Measurements from ENCODE around the gene NRG2. TPM values are rescaled to one million over a fixed set of nuclear protein-coding genes. Genes with fewer than 3 reads are reported as not detected.

NRG2 gene
- total and polyA plus RNA-seq, 2 of the 8 experiments (the other 6 are each of a cell fraction or from before 2014, with no cell fraction given), result 0.27 to 0.54 TPM

DNA sequence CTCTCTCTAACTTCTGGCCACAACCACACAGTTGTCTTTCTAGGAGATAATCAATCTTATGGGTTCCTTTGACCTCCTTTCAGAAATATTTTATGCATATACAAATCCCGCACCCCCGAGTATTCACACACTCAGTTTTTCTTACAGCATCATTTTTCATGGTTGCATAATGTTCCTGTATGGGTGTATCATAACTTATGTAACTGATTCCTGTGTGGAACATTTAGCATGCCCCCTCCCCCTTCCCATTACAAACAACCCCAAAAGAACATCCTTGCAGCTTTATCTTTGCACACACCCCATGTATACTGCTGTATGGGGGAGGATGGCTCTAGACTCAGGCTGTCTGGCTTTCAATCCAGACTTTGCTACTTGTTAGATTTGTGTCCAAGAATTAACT is 153.7 kb downstream of the NRG2 start (continued):
- TF ChIP-seq, protein P1, sequence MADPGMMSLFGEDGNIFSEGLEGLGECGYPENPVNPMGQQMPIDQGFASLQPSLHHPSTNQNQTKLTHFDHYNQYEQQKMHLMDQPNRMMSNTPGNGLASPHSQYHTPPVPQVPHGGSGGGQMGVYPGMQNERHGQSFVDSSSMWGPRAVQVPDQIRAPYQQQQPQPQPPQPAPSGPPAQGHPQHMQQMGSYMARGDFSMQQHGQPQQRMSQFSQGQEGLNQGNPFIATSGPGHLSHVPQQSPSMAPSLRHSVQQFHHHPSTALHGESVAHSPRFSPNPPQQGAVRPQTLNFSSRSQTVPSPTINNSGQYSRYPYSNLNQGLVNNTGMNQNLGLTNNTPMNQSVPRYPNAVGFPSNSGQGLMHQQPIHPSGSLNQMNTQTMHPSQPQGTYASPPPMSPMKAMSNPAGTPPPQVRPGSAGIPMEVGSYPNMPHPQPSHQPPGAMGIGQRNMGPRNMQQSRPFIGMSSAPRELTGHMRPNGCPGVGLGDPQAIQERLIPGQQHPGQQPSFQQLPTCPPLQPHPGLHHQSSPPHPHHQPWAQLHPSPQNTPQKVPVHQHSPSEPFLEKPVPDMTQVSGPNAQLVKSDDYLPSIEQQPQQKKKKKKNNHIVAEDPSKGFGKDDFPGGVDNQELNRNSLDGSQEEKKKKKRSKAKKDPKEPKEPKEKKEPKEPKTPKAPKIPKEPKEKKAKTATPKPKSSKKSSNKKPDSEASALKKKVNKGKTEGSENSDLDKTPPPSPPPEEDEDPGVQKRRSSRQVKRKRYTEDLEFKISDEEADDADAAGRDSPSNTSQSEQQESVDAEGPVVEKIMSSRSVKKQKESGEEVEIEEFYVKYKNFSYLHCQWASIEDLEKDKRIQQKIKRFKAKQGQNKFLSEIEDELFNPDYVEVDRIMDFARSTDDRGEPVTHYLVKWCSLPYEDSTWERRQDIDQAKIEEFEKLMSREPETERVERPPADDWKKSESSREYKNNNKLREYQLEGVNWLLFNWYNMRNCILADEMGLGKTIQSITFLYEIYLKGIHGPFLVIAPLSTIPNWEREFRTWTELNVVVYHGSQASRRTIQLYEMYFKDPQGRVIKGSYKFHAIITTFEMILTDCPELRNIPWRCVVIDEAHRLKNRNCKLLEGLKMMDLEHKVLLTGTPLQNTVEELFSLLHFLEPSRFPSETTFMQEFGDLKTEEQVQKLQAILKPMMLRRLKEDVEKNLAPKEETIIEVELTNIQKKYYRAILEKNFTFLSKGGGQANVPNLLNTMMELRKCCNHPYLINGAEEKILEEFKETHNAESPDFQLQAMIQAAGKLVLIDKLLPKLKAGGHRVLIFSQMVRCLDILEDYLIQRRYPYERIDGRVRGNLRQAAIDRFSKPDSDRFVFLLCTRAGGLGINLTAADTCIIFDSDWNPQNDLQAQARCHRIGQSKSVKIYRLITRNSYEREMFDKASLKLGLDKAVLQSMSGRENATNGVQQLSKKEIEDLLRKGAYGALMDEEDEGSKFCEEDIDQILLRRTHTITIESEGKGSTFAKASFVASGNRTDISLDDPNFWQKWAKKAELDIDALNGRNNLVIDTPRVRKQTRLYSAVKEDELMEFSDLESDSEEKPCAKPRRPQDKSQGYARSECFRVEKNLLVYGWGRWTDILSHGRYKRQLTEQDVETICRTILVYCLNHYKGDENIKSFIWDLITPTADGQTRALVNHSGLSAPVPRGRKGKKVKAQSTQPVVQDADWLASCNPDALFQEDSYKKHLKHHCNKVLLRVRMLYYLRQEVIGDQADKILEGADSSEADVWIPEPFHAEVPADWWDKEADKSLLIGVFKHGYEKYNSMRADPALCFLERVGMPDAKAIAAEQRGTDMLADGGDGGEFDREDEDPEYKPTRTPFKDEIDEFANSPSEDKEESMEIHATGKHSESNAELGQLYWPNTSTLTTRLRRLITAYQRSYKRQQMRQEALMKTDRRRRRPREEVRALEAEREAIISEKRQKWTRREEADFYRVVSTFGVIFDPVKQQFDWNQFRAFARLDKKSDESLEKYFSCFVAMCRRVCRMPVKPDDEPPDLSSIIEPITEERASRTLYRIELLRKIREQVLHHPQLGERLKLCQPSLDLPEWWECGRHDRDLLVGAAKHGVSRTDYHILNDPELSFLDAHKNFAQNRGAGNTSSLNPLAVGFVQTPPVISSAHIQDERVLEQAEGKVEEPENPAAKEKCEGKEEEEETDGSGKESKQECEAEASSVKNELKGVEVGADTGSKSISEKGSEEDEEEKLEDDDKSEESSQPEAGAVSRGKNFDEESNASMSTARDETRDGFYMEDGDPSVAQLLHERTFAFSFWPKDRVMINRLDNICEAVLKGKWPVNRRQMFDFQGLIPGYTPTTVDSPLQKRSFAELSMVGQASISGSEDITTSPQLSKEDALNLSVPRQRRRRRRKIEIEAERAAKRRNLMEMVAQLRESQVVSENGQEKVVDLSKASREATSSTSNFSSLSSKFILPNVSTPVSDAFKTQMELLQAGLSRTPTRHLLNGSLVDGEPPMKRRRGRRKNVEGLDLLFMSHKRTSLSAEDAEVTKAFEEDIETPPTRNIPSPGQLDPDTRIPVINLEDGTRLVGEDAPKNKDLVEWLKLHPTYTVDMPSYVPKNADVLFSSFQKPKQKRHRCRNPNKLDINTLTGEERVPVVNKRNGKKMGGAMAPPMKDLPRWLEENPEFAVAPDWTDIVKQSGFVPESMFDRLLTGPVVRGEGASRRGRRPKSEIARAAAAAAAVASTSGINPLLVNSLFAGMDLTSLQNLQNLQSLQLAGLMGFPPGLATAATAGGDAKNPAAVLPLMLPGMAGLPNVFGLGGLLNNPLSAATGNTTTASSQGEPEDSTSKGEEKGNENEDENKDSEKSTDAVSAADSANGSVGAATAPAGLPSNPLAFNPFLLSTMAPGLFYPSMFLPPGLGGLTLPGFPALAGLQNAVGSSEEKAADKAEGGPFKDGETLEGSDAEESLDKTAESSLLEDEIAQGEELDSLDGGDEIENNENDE (IDR thresholded peaks at IDR 0.05; ENCODE audit: insufficient replicate concordance, low read length), result no peak
- TF ChIP-seq, protein P2, sequence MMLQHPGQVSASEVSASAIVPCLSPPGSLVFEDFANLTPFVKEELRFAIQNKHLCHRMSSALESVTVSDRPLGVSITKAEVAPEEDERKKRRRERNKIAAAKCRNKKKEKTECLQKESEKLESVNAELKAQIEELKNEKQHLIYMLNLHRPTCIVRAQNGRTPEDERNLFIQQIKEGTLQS (IDR thresholded peaks at IDR 0.05; ENCODE audit: insufficient read depth, low read depth, low read length), result no peak
- TF ChIP-seq KDM5A (IDR thresholded peaks at IDR 0.05; ENCODE audit: low read length) (no peak), GABPA (IDR thresholded peaks at IDR 0.05; ENCODE audit: borderline replicate concordance, insufficient read depth, low read length) (no peak), RNF2 (IDR thresholded peaks at IDR 0.05; ENCODE audit: borderline replicate concordance, low read depth, low read length, missing control alignments, poor library complexity, severe bottlenecking) (no peak), POU5F1 (IDR thresholded peaks at IDR 0.05; ENCODE audit: low read depth, low read length) (no peak), SIN3A (conservative IDR thresholded peaks at IDR 0.05 in 1 of 2, IDR thresholded peaks at IDR 0.05 in 1 of 2; ENCODE audit: low read depth in 1 of 2, low read length in 2 of 2) (no peak), TAF1 (IDR thresholded peaks at IDR 0.05; ENCODE audit: low read depth, low read length) (no peak), HDAC2 (IDR thresholded peaks at IDR 0.05; ENCODE audit: borderline replicate concordance in 1 of 2, low read depth in 2 of 2, low read length in 2 of 2) (no peak), HDAC6 (IDR thresholded peaks at IDR 0.05; ENCODE audit: low read depth, low read length) (no peak)

Measured in H1 (cell line).